Measurements from ENCODE around the gene DSCAML1.

DSCAML1 gene

DNA sequence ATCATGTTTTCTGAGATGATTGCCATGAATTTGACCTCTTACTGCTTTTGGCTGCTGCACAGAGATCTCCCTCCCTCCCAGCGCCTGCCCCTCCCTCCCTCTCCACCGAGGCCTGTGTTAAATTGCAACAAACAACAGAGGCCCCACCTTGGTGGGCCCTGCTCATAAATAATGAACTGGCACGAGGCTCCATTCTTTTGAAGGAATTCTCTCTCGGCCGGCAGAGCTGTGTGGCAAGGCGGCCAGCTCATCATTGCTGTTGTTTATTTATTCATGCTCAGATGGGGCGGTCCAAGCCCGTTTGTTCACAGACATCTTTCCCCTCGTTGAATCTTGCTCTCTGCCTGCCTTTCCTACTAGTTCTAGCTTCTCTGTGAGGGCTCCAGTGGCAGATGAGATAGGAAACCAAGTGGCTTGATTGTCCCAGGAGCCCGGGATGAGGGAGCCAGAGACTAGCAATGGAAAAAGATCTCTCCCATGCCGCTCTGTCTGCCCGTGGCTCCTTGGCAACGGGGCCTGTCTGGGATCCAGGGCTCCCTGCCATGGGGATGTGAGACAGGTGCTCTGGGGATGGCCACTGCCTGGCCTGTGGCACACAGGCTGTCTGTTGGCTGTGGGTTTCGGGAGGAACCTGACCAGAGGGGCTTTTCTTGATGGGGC lies 192.6 kb downstream of the DSCAML1 start:
- DNase-seq = peak; percentile 67 to 96

- no peak for DNase-seq
Observed at GRCh38 chr11:117603932-117604331, 193.1 kb downstream of the DSCAML1 start.

GRCh38 chr11:117601006-117601708 lies 195.9 kb downstream of the DSCAML1 start:
- DNase-seq = no peak

GRCh38 chr11:117600234-117600783 lies 196.7 kb downstream of the DSCAML1 start:
- no peak for DNase-seq

- DNase-seq = no peak
Observed at GRCh38 chr11:117597071-117597470, 199.9 kb downstream of the DSCAML1 start.

GRCh38 chr11:117595440-117595839 lies 201.6 kb downstream of the DSCAML1 start:
- no peak for DNase-seq

GRCh38 chr11:117594721-117595120 lies 202.3 kb downstream of the DSCAML1 start:
- no peak for DNase-seq

GRCh38 chr11:117593065-117593464 lies 204.0 kb downstream of the DSCAML1 start:
- DNase-seq = no peak

DNA sequence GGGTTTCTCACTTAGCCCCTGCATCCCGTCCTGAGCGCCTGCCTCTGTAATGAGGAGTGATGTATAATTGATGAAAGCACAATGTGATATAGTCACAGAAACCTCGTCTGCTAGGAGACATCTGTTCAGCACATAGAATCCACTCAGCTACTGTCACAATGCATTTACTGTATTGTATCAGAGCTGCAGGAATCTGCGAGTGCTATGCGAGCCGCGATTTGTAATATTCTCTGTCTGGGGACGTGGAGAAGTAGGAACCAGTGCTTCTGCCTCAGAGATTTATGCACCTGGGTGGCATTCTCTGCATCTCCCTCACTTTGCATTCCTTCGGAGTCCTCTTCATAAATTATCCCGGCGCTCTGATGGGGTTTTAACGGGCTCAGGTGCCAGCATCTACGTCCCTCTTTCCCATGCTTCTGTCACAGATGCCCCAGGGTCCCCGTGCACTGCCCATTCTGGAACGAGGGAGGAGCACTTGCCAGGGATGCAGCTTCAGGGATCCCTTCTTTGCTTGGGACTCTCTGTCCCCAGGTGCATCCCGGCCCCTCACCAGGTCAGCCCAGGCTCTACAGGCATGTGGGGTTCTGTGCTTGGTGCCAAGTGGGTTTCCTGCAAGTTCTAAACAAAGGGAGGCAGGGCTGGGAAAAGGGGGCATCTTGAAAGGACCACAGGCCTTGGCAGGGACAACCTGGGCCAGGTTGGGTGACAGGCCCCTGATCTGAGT lies 205.5 kb downstream of the DSCAML1 start:
- DNase-seq = no peak

GRCh38 chr11:117589063-117589462 lies 208.0 kb downstream of the DSCAML1 start:
- no peak for DNase-seq

GRCh38 chr11:117588166-117588810 lies 208.7 kb downstream of the DSCAML1 start:
- no peak for DNase-seq

- no peak for DNase-seq
Observed at GRCh38 chr11:117587416-117587815, 209.6 kb downstream of the DSCAML1 start.

DNA sequence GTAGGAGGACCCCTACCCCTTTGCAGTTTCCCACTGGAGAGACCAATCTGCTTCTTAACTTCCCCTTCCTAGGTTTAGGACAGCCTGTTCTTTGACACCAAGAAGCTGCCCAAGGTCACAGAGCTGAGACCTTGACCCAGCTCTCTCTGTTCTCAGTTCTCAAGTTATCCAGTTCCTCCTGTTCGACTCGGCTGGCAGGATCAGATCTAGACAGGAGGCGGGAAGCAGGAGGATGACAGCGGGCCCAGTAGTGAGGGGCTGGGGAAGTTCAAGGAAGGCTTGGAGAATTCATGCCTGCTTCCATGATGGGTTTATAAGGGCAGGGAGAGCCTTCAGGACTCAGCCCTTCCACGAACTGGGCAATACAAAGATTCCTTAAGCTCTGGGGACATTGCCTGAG lies 210.6 kb downstream of the DSCAML1 start:
- no peak for DNase-seq

GRCh38 chr11:117585631-117586030 lies 211.4 kb downstream of the DSCAML1 start:
- DNase-seq = no peak

DNA sequence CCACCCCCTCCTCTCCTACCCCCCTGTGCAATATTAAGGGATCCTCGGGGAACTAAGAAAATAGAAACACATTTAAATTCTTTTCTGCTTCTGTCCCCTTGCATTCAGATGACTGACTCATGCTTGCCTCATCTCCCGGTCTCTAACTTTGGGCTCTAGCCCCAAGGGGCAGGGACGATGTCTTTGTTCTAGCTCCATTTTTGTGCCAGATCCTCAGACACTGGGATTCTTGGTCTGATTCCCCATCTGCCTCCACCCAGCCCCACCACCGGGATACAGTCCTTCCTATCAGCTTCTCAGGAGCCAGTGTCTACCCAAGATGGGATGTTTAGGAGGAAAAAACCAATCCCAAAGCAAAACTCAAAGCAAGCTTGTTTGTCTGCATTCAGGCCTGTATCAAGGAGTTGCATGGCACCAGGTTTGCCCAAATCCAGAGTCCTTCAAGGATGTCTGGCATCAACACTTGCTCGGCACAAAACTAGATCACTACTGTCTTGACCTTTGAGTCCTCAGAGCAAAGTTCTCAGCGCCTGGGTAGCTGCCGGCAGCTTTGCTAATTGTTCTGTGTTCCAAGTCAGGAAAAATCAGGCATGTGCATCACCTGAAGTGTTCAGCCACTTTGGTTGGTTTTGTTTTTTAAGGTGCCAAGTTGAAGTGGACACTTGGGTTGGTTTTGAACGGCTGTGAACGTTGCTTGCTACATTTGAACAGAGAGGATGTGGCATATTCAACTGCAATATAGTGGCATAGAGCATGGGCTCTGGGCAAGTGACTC lies 212.8 kb downstream of the DSCAML1 start:
- no peak for DNase-seq

DNA sequence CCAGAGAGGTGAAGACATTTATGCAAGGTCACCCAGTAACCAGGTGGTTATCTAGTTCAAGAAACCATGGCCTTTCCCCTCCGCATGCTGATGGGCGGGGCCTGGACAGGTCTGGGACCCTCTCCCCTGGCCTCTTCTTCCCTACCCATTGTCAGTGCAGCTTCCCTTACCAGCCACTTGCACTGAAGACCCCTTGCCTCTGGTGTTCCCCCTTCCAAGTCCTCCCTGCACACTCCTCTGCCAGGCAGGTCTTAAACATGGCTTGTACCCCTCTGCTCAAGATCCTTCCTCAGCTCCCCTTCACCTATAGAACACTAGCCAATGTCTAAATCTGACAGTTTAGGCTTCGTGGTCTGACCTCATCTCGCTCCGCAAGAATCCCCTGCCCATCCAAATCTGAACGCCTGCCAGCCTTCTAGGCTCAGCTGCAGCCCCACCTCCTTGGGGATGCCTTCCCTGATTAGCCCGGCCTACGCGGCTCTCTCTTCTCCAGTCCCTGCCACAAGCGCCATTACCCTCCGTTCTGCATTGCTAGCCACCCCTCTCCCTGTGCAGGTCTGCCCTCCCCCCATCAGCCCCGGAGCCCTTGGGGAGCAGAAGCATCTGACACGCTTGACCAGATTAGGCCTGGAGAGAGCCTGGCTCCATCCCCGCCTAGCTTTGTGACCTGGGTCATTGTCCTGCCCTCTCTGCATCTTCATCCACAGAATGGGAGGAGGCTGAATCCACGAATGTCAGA lies 213.8 kb downstream of the DSCAML1 start:
- no peak for DNase-seq

DNA sequence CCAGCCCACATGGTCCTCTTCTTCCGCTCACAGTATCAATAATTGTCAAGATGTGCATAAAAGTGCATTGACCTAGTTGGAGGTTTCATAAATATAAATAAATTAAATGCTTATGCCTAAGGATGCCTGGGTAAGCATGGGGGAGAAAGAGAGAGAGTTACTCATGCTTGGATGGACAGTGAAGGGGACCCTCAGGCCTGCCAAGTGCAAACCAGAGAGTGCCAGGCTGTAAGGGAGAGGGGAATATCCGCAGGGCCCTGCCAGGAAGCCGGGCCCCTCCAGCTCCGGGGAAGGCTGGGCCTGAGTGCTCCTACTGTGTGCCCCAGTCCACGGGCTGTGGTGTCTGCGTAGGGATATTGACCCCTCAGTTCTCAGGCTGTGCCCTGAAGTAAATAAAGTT lies 214.6 kb downstream of the DSCAML1 start:
- no peak for DNase-seq

GRCh38 chr11:117580866-117581265 lies 216.2 kb downstream of the DSCAML1 start:
- DNase-seq = no peak

DNA sequence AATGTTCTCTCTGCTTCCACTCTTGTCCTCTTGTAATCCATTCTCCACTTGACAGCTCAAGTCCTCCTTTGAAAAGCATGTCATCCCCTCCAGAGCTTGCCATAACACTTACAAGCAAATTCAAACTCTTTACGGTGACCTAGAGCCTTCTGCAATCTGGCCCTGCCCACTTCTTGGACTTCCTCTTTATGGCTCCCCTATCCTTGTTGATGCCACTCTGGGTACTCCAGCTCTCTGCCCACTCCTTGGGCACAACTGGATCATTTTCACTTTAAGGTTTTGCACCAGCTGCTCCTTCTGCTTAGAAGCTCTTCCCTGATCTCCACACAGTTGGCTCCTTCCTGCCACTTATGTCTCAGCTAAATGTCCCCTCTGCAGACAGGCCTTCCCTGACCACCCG lies 217.9 kb downstream of the DSCAML1 start:
- no peak for DNase-seq

GRCh38 chr11:117575856-117576255 lies 221.2 kb downstream of the DSCAML1 start:
- DNase-seq = no peak

DNA sequence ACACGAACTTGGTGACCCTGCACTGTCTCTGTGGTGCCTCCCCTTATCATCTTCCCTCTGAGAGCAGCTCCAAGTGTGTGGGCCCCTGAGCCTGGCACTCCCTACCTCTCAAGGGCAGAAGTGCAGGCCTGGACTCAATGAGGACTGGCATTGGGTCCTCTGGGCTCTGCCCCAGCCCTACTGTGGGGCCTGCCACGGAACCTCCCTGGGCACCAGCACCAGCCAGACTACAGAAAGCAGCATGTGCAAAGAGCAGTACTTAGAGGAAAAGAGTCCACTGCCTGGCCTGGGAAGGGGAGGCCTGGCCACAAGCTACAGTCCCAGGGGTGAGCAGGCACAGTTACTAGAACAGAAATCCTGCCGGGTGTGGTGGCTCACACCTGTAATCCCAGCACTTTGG lies 222.5 kb downstream of the DSCAML1 start:
- DNase-seq = no peak

DNA sequence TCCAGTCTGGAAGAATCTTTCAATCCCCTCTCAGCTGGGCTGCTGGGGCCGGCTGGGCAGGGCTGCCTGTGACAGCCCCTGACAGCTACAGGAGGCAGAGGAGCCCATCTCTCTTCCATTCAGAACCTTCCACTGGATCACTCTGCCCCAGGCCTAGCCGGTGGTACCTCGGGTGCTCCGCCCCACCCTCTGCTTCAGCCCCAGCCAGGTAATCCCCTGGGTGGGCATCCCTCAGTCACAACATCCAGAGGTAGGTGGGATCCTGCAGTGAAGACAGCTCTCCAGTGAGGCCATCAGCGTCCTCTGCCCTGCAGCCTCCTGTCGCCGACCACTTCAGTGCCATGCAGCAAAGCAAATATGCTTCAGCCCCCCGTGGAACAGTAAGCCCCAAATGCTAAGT lies 223.7 kb downstream of the DSCAML1 start:
- no peak for DNase-seq
